GM10847 (cell line): ENCODE measurements around the gene SHCBP1.

Experiments used
- POLR2A ChIP-seq: IDR thresholded peaks from 2 replicates; pipeline ENCODE4 v1.6.1; 2011; ENCODE audit not compliant: insufficient read length; ENCODE audit errors: extremely low read depth

The SHCBP1 gene

DNA sequence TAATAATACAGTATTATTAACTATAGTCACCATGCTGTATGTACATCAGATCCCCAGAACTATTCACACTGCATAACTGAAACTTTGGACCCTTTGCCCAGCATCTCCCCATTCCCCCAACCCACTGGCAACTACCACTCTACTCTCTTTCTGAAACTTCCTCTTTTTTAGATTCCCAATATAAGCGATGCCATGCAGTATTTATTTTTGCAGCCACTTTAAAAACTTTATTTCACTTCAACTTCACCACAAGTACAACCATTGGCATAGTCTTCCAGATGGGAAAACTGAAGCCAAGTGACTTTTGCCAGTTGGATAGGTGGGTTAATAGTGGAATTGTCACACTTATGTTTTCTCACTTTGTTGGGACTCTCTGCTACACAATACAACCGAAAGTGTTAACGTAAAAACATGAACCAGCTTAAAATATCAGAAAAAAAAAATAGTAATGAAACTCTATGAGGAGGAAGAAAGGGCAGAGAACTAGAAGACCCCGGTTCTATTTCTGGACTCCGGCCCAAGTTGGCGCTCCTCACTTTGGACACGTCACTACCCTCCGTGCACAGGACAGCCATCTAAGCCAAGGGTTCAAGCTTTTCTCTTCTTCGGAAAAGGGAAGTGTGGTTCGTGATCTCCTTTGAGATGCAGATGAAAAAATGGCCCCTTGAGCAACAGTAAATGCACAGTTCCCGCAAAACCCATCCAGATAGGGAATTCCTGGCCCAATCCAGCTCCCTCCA, 743 bp downstream of the SHCBP1 start:
- TF ChIP-seq POLR2A, result no peak

DNA sequence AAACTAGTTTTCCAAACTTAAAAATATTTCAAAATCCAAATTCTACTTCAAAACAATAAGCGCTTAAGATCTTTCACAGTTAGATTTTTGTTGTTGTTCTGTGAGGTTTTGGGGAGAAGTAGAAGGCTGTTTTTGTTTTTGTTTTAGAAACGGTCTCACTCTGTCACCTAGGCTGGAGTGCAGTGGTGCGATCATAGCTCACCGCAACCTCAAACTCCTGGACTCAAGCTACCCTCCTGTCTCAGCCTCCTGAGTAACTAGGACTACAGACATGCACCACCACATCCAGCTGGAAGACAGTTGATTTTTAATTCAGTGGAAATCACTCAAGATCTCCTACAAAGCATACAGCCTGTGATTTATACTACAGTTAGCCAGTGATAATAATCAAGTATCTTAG, 2.7 kb downstream of the SHCBP1 start:
- TF ChIP-seq POLR2A, result no peak

DNA sequence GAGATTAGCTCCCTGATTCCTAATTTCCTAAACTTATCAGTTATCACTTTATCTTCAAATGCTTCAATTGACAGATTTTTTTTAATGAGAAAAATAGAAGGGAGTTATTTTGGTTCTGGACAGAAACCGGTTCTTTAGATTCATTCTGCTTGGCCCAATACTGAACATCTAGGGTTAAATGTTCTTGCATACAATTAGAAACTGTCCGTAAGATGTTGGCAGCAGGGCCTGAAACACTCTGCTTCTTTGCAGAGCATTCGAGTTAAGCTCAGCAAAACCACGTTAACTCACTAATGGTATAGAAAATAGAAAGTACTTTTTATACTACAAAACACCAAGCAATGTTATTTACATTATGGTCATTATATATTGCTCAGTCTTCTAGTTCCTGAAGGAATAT, 7.2 kb downstream of the SHCBP1 start:
- no peak for TF ChIP-seq POLR2A

DNA sequence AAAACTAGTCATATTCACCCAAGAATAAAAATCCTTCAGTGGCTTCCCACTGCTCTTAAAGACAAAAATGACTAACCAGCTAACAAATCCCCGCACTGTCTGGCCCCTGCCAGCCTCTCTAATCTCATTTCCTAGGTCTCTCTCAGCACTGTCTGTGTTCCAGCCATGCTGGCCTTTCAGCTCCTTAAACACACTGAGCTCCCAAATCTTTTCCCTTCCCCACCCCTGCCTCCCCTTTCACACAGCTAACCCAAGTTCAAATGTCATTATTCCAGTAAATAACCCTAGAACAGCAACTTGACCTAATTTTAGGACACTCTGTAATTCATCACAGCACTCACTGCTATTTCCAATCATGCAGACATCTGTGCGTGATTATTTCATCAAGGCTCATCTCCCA, 7.8 kb downstream of the SHCBP1 start:
- no peak for TF ChIP-seq POLR2A

DNA sequence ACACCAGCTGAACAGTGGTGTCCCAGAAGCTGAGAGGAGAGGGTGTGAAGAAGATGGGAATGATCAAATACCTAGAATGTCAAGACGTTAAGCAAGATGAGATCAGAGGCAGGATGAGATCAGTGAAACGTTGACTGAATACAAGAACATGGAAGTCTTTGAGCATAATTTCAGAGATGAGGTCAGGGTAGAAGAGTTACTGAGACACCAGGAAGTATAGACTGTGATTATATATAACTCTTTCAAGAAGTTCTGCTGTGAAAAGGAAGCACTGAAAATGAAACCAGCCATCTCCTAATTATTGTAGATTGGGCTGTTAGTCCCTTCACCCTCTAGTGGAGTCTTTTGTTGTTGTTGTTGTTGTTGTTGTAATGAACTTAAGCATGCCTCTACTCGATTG, 9.1 kb downstream of the SHCBP1 start:
- TF ChIP-seq POLR2A, result no peak

DNA sequence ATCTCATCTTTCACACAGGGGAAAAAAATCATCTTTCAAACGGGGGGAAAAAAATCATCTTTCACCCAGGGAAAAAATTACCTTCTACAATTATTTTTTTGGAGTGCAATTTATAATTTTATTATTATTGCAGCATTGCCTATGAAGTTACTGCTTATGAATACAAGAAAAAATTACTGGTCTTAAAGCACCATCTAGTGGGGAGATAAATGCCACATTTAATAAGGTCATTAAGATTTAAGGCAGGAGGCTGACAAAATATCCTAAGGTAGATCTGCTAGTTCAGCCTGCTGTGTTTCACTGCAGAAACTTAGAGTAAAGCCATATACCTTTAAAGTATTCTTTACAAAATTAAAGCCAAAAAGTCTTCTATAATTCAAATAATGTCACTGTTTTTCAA, 13.7 kb downstream of the SHCBP1 start:
- TF ChIP-seq POLR2A, result no peak

DNA sequence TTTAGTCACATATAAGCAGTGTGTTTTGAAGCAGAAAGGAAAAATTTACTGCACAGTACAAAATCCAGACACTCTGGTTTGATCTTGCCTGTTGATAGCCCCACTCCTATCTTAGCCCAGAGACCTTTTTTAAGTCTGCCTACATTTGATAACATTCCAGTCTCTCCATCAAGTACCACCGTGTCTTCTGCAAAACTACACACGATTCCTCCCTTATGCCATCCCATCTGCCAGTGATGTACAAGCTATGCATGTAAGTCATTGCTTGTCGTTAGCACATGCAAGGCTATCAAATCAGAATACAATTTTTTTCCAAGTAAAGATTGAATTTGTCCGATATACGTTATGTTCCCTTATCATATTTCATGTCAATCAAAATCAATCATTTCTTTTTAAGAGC, 14.9 kb downstream of the SHCBP1 start:
- TF ChIP-seq POLR2A, result no peak

DNA sequence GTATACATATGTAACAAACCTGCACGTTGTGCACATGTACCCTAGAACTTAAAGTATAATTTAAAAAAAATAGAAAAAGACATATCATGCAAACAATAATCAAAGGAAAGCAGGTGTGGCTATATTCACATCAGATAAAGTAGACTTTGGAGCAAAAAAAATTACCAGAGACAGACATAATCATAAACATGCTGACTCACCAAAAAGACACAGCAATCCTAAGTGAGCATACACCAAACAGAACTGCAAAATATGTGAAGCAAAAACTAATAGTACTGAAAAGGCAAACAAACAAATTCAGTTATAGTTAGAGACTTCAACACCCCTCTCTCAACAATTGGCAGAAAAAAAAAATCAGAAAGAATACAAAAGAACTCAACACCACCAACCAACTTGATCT, 29.9 kb downstream of the SHCBP1 start:
- TF ChIP-seq POLR2A, result no peak

DNA sequence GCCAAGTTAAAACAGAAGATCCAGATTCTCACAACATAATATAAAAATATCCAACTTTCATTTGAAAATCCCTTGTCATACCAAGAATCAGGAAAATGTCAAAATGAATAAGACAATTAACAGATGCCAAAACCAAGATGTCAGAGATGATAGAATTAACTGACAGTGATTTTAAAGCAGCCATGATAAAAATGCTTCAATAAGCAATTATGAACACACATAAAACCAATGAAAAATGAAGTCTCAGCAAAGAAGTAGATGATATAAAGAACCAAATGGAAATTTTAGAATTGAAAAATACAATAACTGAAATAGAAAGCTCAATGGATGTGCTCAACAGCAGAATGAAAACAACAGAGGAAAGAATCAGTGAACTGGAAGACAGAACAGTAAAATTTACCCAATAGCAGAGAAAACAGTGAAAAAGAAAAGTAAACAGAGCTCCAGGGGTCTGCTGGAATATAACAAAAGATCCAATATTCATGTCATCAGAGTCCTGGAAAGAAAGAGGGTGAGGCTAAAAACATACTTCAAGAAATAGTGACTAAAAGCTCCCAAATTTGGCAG, 35.1 kb downstream of the SHCBP1 start:
- no peak for TF ChIP-seq POLR2A

DNA sequence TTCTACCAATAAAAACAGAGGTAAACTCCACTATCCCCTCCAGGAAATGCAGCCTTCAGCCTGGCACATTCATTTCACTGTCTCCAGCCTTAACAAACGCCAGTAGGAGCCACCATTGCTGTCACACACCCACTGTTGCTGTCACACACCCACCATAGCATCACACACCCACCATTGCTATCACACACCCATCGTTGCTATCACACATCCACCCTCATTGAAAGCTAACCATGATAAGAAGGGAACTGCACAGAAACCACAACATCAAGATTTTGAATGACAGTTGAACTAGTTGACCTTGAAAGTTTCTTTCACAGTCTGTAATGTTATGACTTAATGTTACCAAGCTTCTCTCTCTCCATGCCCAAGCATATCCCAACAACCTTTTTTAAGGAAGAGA, 38.1 kb downstream of the SHCBP1 start:
- no peak for TF ChIP-seq POLR2A

DNA sequence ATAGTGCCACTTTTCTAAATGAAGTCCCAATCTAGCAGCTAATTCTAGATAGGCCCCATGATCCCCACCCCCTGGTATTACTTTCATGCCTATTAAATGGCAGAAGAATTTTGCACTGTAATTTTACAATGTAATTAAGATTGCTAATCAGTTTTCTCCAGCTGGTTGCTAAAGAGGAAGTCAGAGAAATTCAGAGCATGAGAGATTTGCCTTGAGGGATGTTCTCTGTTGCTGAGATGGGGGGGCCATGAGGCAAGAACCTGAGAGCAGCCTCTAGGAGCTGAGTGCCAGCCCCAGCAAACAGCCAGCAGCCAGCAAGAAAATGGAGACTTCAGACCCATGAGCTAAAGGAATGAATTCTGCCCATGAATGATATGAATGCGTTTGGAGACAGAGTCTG, 38.9 kb downstream of the SHCBP1 start:
- no peak for TF ChIP-seq POLR2A

DNA sequence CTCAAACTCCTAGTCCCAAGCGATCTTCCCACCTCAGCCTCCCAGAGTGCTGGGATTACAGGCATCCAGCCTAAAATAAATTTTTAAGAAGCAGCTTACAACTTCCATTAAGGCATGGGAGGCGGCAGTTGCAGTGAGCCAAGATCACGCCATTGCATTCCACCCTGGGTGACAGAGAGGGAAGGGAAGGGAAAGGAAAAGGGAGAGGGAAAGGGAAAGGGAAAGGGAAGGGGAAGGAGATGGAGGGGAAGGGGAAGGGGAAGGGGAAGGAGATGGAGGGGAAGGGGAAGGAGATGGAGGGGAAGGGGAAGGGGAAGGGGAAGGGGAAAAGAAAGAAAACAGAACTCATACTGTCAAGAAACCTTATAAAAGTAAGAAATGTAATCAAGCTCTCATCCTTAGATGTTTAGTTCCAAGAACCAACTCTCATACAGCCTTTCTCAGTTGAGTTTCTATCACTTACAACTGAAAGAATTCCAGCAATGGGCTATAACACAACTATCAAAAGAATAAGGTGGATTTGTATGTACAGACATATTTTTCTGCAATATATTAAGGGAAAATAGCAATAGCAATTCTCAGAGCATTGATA, 43.1 kb downstream of the SHCBP1 start:
- no peak for TF ChIP-seq POLR2A

DNA sequence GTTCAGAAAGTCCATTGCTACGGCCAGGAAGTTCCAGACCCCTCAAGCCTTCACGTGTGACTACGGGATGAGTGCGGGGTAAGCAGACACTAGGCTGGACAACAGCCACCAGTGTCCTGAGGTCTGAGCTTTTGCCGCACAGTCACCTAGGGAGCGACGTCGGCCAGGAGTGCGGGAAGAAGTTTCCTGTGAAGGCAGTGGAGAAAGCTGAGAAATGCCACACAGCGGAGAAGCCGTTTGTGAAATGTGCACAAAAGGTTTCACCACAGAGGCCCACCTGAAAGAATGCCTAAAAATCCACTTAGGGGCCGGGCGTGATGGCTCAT, 47.4 kb downstream of the SHCBP1 start:
- no peak for TF ChIP-seq POLR2A

DNA sequence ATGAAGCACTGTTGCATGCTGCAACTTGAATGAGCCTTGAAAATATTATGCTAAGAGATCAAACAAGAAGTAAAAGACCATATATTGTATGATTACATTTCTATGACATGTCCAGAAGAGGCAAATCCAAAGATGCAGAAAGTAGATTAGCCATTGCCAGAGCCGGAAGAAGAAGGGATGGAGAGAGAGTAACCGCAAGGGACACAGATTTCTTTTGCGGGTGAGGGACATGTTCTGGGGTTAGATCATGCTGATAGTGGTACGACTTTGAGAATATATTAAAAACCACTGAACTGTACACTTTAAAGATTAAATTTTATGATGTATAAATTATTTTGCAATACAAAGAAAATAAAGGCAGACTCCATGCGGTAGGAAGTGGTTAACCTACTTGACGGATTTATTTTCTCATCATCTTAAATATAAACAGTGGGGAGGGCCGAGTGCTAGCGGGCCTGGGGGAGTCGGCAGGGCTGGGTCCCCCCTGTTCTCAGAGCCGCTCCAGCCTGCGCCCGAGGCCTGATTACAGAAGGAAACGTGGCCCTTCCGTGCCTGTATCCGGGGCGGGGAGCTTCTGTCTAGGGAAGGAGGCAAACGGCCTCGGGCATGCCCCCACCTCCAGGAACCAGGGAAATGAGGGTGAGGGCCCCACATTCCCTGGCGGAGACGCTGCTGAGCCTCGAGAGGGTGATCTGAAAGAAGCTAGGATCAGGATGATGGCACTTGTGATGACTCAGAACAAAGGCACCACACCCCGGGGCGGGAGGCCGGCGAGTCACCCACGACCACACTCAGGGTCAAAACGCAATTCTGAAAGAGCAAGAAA, 48.0 kb downstream of the SHCBP1 start:
- no peak for TF ChIP-seq POLR2A

DNA sequence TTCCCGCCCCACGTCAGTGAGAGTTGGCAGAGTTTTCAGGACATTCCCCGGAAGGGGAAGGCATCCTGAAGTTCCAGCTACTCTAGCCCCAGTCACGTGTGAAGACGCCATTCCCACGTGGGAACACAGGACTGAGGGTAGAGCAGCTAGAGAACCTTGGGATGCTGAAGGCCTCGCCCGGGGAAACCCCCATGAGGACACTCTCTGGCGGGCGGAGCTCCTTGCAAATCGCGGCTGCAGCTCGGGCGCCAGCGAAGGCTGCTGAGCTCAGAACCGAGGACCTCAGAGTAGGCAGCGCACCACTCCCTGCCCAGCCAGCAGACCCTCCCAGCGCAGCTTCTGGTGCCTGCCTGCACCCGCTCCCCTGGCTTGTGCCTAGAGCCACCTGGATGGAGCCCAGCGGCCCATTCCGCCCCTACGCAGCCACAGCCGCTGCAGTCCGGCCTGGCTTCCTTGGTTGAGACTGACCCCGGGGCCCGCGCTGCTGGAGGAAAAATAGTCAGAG, 51.9 kb downstream of the SHCBP1 start:
- no peak for TF ChIP-seq POLR2A

DNA sequence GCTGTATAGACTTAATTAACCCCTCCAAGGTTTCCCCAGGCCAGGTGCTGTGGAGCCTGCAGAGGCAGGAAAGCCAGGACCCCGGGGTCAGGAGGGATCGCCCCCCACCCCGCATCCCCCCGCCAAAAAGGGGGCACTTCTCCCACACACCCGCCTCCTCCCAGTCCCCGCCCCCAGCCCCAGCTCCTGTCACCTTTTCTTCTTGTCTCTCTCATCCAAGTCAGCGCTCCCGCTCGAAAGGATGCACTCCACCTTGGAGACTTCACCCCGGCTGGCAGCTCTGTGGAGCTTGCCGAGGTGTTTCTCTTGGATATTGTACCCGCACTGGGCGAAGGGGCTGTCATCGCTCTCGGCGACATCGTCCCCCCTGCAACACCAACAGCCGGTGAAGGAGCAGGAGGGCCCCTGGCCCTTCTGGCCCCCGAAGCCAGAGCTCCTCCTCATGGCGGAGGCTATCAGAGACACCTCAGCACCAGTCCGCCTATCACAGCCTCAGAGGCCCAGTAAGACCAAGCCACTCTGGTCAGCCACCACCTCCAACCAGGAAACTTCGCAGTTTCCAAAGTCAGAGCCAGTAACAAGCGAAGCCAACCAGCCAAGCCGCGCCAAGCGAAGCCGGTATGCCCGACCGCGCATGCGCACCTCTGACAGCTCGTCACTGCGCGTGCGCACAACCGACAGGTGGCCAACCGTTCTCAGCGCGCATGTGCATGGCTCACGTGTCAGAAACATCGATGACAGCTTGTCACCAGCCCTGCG, 52.5 kb downstream of the SHCBP1 start:
- TF ChIP-seq POLR2A, result no peak

DNA sequence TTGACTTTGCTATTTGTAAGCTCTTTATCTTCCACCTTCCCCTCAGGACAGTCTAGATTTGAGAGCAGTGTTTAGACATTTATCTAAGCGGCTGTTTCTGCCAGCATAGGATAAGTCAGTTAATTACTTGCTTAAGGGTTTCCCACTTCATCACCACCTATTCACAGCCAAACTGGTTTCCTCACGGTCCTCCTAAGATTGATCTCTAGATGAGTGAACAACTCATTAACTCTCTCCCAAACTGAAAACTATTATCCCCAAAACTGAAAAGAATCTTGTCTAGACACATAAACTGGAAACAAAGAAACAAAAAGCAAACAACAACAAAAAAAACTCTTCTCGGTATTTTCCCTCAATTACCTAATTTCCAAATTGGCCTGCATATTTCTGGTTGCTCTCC, 58.2 kb downstream of the SHCBP1 start:
- TF ChIP-seq POLR2A, result no peak
